ENCODE results near the gene CYFIP1. TPM values are rescaled to one million over a fixed set of nuclear protein-coding genes. Genes with fewer than 3 reads are reported as not detected.

The CYFIP1 gene
- total RNA-seq, 1 experiment from 2014 or later, result 143 TPM

GRCh38 chr15:22973987-22974386 lies 6.2 kb downstream of the CYFIP1 start:
- ChIA-PET CTCF (no interaction called here), RAD21 (ENCODE audit: low non-redundant PET in 1 of 2, low total read pairs in 2 of 2, uncharacterized antibody in 2 of 2, unreplicated experiment in 2 of 2) (no interaction called here), POLR2A (no interaction called here)
- H3K27me3 ChIP-seq (ENCODE audit: insufficient read depth, low read length), result no peaks in the 10 kb centered on the region
- DNase-seq (ENCODE audit: low read depth, low spot score), result no peak
- H3K9ac ChIP-seq (ENCODE audit: low read length), result no peak overlapping the region
- H4K20me1 ChIP-seq (ENCODE audit: insufficient read depth), result peaks cover 6% of the 10 kb centered on the region
- no peak for TF ChIP-seq FOSL1 (IDR thresholded peaks at IDR 0.05; ENCODE audit: low read depth)
- TF ChIP-seq, protein P1, sequence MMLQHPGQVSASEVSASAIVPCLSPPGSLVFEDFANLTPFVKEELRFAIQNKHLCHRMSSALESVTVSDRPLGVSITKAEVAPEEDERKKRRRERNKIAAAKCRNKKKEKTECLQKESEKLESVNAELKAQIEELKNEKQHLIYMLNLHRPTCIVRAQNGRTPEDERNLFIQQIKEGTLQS (IDR thresholded peaks at IDR 0.05), result no peak
- no peak for TF ChIP-seq JUND (IDR thresholded peaks at IDR 0.05)
- TF ChIP-seq EGR1 (IDR thresholded peaks at IDR 0.05; ENCODE audit: low read depth), result no peak
- no peak for TF ChIP-seq SIN3A (IDR thresholded peaks at IDR 0.05; ENCODE audit: low read depth)
- no peak for TF ChIP-seq SRF (IDR thresholded peaks at IDR 0.05; ENCODE audit: low read depth)
- TF ChIP-seq RAD21 (IDR thresholded peaks at IDR 0.05; ENCODE audit: low read depth), result no peak
- TF ChIP-seq REST (IDR thresholded peaks at IDR 0.05; ENCODE audit: low read depth), result no peak
- no peak for TF ChIP-seq CEBPB (IDR thresholded peaks at IDR 0.05; ENCODE audit: low read depth)
- no peak overlapping the region for H3K4me2 ChIP-seq (ENCODE audit: low read length)
- H3K9me2 ChIP-seq (ENCODE audit: insufficient read depth), result no peaks in the 10 kb centered on the region
- no peak overlapping the region for H2AFZ ChIP-seq (ENCODE audit: low read depth, low read length, poor library complexity, severe bottlenecking)
- intact Hi-C loops (cut with micrococcal nuclease), result no loop called here
- no peak overlapping the region for H3K27ac ChIP-seq (ENCODE audit: low read depth, low read length)
- H3K36me3 ChIP-seq (ENCODE audit: control insufficient read depth in 1 of 2, insufficient read depth in 2 of 2, low read length in 2 of 2), result peaks cover 0 to 5% of the 10 kb centered on the region in 2 experiments; a peak in 1 of 4 replicates
- H3K4me3 ChIP-seq (replicated peaks in 1 of 2; ENCODE audit: low read depth in 1 of 2, low read length in 2 of 2), result no peak overlapping the region
- peaks cover 0 to 6% of the 10 kb centered on the region in 2 experiments; a peak in 2 of 4 replicates for H3K9me3 ChIP-seq (ENCODE audit: control insufficient read depth in 1 of 2, insufficient read depth in 1 of 2, low read depth in 1 of 2, low read length in 2 of 2)
- peaks cover 5 to 10% of the 10 kb centered on the region in 2 experiments for H3K4me1 ChIP-seq (ENCODE audit: control insufficient read depth in 1 of 2, insufficient read depth in 2 of 2, low read length in 2 of 2)
- H3K79me2 ChIP-seq (ENCODE audit: insufficient read depth, low read length), result peaks cover 99% of the 10 kb centered on the region
- ATAC-seq, result no peak
- no TSS peak for BruUV-seq (replicated peaks)

All from HCT116 (cell line).